OCI-LY7 (cell line): Measurements from ENCODE around the gene SLIT3. TPM values are rescaled to one million over a fixed set of nuclear protein-coding genes. Genes with fewer than 3 reads are reported as not detected.

ENCODE experiments used
- BruUV-seq: library from RNA; stranded (reverse); fragments of 400-500 nt; replicated peaks from 2 replicates; lab custom pipeline; 2021; lab: Mats Ljungman, UMichigan
- CTCF ChIA-PET: fragments of 300-600 bp; sonication (Branson Sonifier 250); formaldehyde crosslinking; loops from one replicate; lab custom pipeline; 2022; ENCODE audit warnings: antibody characterized with exemption; ENCODE audit not compliant: unreplicated experiment; lab: Charles Lee
- POLR2A ChIA-PET: fragments of 300-600 bp; sonication (Branson Sonifier 250); formaldehyde crosslinking; loops from one replicate; lab custom pipeline; 2022; ENCODE audit warnings: antibody characterized with exemption; lab: Charles Lee
- DNase-seq: peaks from one replicate; pipeline ENCODE4 v3.0.0-alpha.2; 2015; ENCODE audit warnings: low spot score
- H2AFZ ChIP-seq: fragments of 200-600 bp; sonication (generic), shearing (Covaris generic); 2 replicates; pipeline ENCODE4 v1.6.1; 2014; ENCODE audit warnings: mild to moderate bottlenecking, antibody characterized with exemption, low read length, moderate library complexity
- H3K27ac ChIP-seq: fragments of 200-600 bp; sonication (generic); 2 replicates; pipeline ENCODE4 v1.5.1; 2014; ENCODE audit warnings: mixed run types, low read depth, mild to moderate bottlenecking, moderate library complexity, low read length, inconsistent platforms; ENCODE audit not compliant: poor library complexity, severe bottlenecking
- H3K36me3 ChIP-seq: fragments of 200-600 bp; sonication (generic); 2 replicates; pipeline ENCODE4 v1.6.1; 2014; ENCODE audit warnings: mild to moderate bottlenecking, antibody characterized with exemption, low read length, moderate library complexity, mixed read lengths; ENCODE audit not compliant: insufficient read depth
- H3K4me1 ChIP-seq: fragments of 200-600 bp; sonication (generic); 2 replicates; pipeline ENCODE4 v1.5.1; 2014; ENCODE audit warnings: mild to moderate bottlenecking, low read length; ENCODE audit not compliant: insufficient read depth, poor library complexity, severe bottlenecking
- H3K4me2 ChIP-seq: fragments of 200-600 bp; sonication (generic); 2 replicates; pipeline ENCODE4 v1.6.1; 2014; ENCODE audit warnings: mild to moderate bottlenecking, low read length
- H3K4me3 ChIP-seq: fragments of 200-600 bp; sonication (generic); 2 replicates; pipeline ENCODE4 v1.5.1; 2014; ENCODE audit warnings: mild to moderate bottlenecking, low read depth, low read length; ENCODE audit not compliant: poor library complexity, severe bottlenecking
- H3K79me2 ChIP-seq: fragments of 200-600 bp; sonication (generic); 2 replicates; pipeline ENCODE4 v1.6.1; 2016; ENCODE audit warnings: low read depth, mild to moderate bottlenecking, low read length, moderate library complexity, mixed read lengths; ENCODE audit not compliant: insufficient read depth
- H3K9me2 ChIP-seq: fragments of 200-600 bp; sonication (generic); 2 replicates; pipeline ENCODE4 v1.6.1; 2016; ENCODE audit warnings: mild to moderate bottlenecking, low read length, mixed read lengths; ENCODE audit not compliant: insufficient read depth
- H3K9me3 ChIP-seq: fragments of 200-600 bp; sonication (generic); 2 replicates; pipeline ENCODE4 v1.6.1; 2014; ENCODE audit warnings: mild to moderate bottlenecking, mixed run types, low read length, mixed read lengths
- H4K20me1 ChIP-seq: fragments of 200-600 bp; sonication (generic); 2 replicates; pipeline ENCODE4 v1.6.1; 2014; ENCODE audit warnings: mild to moderate bottlenecking, antibody characterized with exemption, low read length, moderate library complexity, mixed read lengths; ENCODE audit not compliant: insufficient read depth
- EZH2phosphoT487 ChIP-seq: fragments of 200-600 bp; sonication (generic); IDR thresholded peaks from 2 replicates; pipeline ENCODE4 v1.6.1; 2018; ENCODE audit warnings: low read depth, borderline replicate concordance, mild to moderate bottlenecking, mixed run types, antibody characterized with exemption, low read length, moderate library complexity, mixed read lengths
- intact Hi-C: fragments of 100-400 bp; cut with micrococcal nuclease; formaldehyde crosslinking; loops from one replicate; pipeline ENCODE4 v1.10.0; 2022; ENCODE audit not compliant: unreplicated experiment
- total RNA-seq, 2 experiments: library from RNA; depleted of rRNA in 1 of 2; stranded (reverse); fragments of >200 nt in 1 of 2; shearing (Covaris generic) in 1 of 2; gene quantifications; 2 replicates each; pipeline ENCODE4 v1.2.3, GENCODE V29; 2014 to 2022
- TF ChIP-seq, protein P1 (sequence below): fragments of 200-600 bp; sonication (generic); conservative IDR thresholded peaks from 2 replicates; pipeline ENCODE4 v1.5.1; 2014; ENCODE audit warnings: mild to moderate bottlenecking, antibody characterized with exemption, low read length, moderate library complexity, mixed read lengths

The SLIT3 gene
- total RNA-seq, 2 experiments from 2014 or later: not detected

DNA sequence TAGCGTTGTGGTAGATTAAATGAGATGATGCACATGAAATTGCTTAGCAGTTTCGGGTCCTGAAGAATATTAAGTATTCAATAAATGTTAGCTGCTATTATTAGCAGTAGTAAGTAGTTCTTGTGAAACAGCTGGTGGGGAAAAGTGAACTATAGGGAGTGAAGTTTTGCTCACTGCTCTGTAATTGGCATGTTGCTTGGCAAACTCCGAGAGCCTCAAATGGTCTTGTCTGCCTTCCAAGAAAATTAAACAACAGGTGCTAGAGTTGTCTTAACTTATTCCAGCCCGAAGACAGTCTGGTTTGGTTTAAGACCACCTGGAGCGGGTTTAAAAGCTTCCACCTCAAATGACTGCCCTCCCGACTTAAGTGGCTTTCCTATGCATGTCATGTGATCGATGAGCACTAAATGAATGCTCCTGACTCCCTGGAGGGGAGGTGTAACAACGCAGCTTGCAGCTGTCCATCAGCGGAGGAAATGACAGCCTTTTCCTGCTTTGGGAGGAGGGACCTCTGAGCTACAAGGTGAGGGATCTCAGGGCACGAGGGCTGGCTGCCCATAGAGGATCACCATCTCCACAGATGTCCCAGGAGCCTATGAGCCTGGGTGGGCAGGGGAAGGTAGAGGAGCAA is 518.9 kb downstream of the SLIT3 start:
- no peaks in the 10 kb centered on the region for H3K79me2 ChIP-seq
- intact Hi-C loops: no loop called here
- no peaks in the 10 kb centered on the region for H3K9me3 ChIP-seq
- H3K9me2 ChIP-seq: no peaks in the 10 kb centered on the region
- ChIA-PET CTCF (no interaction called here), POLR2A (no interaction called here)
- no peak for TF ChIP-seq EZH2phosphoT487
- TF ChIP-seq, protein P1, sequence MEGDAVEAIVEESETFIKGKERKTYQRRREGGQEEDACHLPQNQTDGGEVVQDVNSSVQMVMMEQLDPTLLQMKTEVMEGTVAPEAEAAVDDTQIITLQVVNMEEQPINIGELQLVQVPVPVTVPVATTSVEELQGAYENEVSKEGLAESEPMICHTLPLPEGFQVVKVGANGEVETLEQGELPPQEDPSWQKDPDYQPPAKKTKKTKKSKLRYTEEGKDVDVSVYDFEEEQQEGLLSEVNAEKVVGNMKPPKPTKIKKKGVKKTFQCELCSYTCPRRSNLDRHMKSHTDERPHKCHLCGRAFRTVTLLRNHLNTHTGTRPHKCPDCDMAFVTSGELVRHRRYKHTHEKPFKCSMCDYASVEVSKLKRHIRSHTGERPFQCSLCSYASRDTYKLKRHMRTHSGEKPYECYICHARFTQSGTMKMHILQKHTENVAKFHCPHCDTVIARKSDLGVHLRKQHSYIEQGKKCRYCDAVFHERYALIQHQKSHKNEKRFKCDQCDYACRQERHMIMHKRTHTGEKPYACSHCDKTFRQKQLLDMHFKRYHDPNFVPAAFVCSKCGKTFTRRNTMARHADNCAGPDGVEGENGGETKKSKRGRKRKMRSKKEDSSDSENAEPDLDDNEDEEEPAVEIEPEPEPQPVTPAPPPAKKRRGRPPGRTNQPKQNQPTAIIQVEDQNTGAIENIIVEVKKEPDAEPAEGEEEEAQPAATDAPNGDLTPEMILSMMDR: no peak
- no peaks in the 10 kb centered on the region for H3K4me1 ChIP-seq
- H3K4me3 ChIP-seq: no peak overlapping the region
- BruUV-seq: no TSS peak
- H2AFZ ChIP-seq: no peak overlapping the region
- DNase-seq: no peak
- no peak overlapping the region for H3K4me2 ChIP-seq
- no peak overlapping the region for H3K27ac ChIP-seq
- no peaks in the 10 kb centered on the region for H4K20me1 ChIP-seq
- no peaks in the 10 kb centered on the region for H3K36me3 ChIP-seq

GRCh38 chr5:168780888-168781287 is 520.1 kb downstream of the SLIT3 start:
- CTCF ChIA-PET: no interaction called here
- H3K36me3 ChIP-seq: no peaks in the 10 kb centered on the region
- no TSS peak for BruUV-seq

GRCh38 chr5:168779333-168779732 is 521.6 kb downstream of the SLIT3 start:
- no peak for DNase-seq
- Histone ChIP-seq H3K79me2 (no peaks in the 10 kb centered on the region), H3K9me2 (no peaks in the 10 kb centered on the region), H3K27ac (no peak overlapping the region), H4K20me1 (no peaks in the 10 kb centered on the region), H3K4me3 (no peak overlapping the region), H2AFZ (no peak overlapping the region), H3K4me1 (no peaks in the 10 kb centered on the region), H3K9me3 (no peaks in the 10 kb centered on the region), H3K4me2 (no peak overlapping the region), H3K36me3 (no peaks in the 10 kb centered on the region)
- ChIA-PET POLR2A (no interaction called here), CTCF (no interaction called here)
- BruUV-seq: no TSS peak
- intact Hi-C loops: no loop called here
- TF ChIP-seq, protein P1: no peak
- no peak for TF ChIP-seq EZH2phosphoT487

More at GRCh38 chr5:168780888-168781287, 520.1 kb downstream of the SLIT3 start:
- TF ChIP-seq EZH2phosphoT487: no peak
- TF ChIP-seq, protein P1: no peak
- H3K4me2 ChIP-seq: no peak overlapping the region
- H2AFZ ChIP-seq: no peak overlapping the region
- H3K9me3 ChIP-seq: no peaks in the 10 kb centered on the region
- no peak overlapping the region for H3K27ac ChIP-seq
- H4K20me1 ChIP-seq: no peaks in the 10 kb centered on the region
- no peaks in the 10 kb centered on the region for H3K79me2 ChIP-seq
- intact Hi-C loops: no loop called here
- H3K4me3 ChIP-seq: no peak overlapping the region
- no peaks in the 10 kb centered on the region for H3K9me2 ChIP-seq
- H3K4me1 ChIP-seq: no peaks in the 10 kb centered on the region
- POLR2A ChIA-PET: no interaction called here
- no peak for DNase-seq
